GM12874 (cell line): ENCODE measurements around the gene PDGFRB.
A peak's percentile ranks its signal among the peaks of the same experiment; 100 is the strongest.

ENCODE experiments used
- CTCF ChIP-seq: IDR thresholded peaks from 2 replicates; pipeline ENCODE4 v1.5.1; 2011; ENCODE audit warnings: low read depth, mild to moderate bottlenecking, control low read depth, low read length, moderate library complexity; ENCODE audit not compliant: insufficient read depth

PDGFRB gene

GRCh38 chr5:150161242-150162141 lies 5.8 kb upstream of the PDGFRB start:
- TF ChIP-seq CTCF = peak; percentile 95

GRCh38 chr5:150160448-150161081 lies 4.9 kb upstream of the PDGFRB start:
- no peak for TF ChIP-seq CTCF

- TF ChIP-seq CTCF = no peak
Measured at GRCh38 chr5:150159741-150160179, 4.1 kb upstream of the PDGFRB start.

GRCh38 chr5:150159031-150159430 lies 3.4 kb upstream of the PDGFRB start:
- no peak for TF ChIP-seq CTCF

- TF ChIP-seq CTCF = no peak
Measured at GRCh38 chr5:150158170-150158949, 2.7 kb upstream of the PDGFRB start.

- no peak for TF ChIP-seq CTCF
Measured at GRCh38 chr5:150157168-150157567, 1.5 kb upstream of the PDGFRB start.

- TF ChIP-seq CTCF = no peak
Measured at GRCh38 chr5:150156540-150156939, 895 bp upstream of the PDGFRB start.
